GM12872 (cell line): Measurements from ENCODE around the gene CMIP.

ENCODE experiments used
- TF ChIP-seq, protein P1 (sequence below): IDR thresholded peaks from 3 replicates; pipeline ENCODE4 v1.5.1; 2011; ENCODE audit warnings: low read depth, mild to moderate bottlenecking, low read length, moderate library complexity; ENCODE audit not compliant: insufficient read depth

The CMIP gene

DNA sequence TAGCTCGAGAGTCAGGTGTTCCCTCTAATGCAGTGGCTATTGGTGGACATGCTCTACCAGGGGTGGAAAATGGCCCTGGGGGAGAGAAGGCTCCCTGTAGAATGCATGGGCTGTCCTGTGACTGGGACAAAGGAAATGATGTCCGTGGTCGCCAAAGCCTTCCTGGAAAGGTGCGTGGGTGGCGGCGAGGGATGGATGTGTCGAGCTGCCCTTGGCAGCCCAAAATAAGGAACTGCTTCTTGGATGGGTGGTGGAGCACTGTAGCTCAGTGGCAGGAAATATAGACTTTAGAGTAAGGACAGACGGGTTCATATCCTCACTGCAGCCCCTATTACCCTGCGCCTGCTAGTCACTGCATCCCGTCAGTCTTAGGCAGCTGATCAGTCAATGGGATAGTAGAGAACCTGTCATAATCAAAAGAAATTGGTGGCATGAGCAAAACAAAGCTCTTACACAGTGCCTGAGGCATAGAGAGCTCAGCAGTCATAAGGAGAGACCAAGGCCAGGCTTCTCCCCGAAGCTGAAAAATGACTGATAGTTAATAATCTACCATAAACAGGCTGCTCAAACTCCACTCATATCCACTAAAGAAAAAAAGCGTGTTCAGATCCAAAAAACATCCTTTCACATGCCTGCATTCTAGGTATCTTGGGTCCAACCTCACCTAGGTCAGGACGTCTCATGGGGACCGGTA, 211.0 kb downstream of the CMIP start:
- TF ChIP-seq, protein P1, sequence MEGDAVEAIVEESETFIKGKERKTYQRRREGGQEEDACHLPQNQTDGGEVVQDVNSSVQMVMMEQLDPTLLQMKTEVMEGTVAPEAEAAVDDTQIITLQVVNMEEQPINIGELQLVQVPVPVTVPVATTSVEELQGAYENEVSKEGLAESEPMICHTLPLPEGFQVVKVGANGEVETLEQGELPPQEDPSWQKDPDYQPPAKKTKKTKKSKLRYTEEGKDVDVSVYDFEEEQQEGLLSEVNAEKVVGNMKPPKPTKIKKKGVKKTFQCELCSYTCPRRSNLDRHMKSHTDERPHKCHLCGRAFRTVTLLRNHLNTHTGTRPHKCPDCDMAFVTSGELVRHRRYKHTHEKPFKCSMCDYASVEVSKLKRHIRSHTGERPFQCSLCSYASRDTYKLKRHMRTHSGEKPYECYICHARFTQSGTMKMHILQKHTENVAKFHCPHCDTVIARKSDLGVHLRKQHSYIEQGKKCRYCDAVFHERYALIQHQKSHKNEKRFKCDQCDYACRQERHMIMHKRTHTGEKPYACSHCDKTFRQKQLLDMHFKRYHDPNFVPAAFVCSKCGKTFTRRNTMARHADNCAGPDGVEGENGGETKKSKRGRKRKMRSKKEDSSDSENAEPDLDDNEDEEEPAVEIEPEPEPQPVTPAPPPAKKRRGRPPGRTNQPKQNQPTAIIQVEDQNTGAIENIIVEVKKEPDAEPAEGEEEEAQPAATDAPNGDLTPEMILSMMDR: no peak

GRCh38 chr16:81657224-81657623, 212.6 kb downstream of the CMIP start:
- TF ChIP-seq, protein P1: no peak

DNA sequence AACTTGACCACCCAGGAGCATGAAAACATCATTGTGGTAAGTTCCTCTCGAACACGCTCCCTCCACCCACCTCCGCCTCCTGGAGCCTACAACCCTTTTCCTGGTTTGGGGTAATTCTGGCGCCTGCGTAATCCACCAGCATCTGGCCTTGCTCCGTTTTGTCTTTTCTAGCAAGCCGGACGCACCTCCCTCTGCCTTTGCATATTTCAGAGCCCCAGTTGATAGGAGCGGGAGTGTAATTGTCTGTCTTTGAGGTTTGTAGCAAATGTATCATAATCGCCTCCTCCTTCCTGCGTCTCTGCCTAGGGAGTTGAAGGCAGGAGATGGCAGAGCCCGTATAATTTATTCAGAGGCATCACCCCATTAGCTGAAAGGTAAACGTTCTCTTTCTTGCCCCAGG, 213.2 kb downstream of the CMIP start:
- TF ChIP-seq, protein P1: no peak

GRCh38 chr16:81658373-81658772, 213.8 kb downstream of the CMIP start:
- TF ChIP-seq, protein P1: no peak

DNA sequence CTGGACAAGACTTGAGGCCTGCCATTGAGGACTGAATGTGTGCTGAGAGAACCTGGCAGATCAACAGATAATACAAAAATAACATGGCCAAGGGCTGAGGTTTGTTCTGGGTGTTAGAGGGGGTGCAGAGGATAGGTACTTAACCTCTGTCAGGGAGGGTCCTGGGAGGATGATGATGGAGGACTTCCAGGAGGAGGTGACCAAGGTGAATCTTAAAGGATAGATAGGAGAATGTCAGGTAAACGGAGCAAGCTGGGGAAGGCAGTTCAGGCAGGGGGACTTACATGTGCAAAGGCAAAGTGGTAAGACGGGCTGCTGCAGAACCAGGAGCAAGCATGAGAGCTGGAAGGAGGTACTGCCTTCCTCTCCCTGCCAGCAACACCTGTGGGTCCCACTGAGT, 214.6 kb downstream of the CMIP start:
- TF ChIP-seq, protein P1: no peak

DNA sequence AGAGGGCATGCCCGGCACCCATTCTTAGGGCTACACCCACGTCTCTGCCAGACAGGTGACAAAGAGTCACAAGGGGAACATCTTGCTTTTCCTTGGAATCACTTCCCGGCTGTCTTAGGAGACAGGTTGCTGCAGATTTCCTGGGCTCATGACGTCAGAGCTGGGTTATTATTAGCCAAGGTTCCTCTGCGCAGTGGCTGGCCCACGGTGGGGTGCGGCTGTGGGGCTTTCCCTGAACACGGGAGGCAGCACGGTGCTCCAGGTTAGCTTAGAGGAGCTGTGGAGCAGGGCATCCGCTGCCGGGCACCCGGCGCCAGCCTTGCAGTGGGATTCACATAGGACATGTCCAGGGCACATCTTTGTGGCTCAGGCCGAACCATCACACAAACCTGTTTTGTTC, 216.5 kb downstream of the CMIP start:
- TF ChIP-seq, protein P1: no peak

DNA sequence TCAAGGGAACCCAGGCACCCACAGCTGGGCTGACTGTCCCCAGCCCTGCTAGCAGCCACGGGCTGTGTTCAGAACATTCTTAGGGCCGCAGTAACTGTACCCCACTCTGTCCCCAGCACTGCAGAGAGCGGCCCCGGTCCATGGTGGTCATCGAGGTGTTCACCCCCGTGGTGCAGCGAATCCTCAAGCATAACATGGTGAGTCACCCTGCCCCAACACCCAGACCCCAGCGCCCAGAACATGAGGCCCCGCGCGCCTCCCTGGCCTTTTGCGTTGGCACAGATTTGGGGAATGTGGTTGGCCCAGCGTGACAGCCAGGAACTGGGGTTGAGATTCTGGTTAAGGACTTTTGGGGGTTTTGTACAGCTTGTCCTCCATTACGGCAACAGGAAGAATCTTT, 219.5 kb downstream of the CMIP start:
- TF ChIP-seq, protein P1: no peak

DNA sequence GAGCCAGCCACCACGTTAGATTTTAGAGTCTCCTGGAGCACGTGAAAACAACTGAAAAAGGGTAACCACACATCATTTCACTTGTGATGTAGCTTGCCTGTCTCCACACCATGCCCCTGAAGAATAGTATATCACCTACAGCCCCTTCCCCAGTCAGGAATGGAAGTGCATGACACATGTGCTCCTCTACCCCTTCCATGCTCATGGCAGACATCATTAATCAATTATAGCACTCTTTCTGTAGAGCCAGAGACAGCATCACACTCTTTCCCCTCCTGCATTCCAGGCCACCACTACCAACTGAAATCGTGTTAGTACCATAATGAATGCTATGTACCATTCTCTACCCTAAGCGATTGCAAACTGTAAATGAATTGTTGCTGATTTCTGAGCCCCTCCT, 221.0 kb downstream of the CMIP start:
- TF ChIP-seq, protein P1: no peak
